ENCODE data around the gene ANXA6.

Gene ANXA6

DNA sequence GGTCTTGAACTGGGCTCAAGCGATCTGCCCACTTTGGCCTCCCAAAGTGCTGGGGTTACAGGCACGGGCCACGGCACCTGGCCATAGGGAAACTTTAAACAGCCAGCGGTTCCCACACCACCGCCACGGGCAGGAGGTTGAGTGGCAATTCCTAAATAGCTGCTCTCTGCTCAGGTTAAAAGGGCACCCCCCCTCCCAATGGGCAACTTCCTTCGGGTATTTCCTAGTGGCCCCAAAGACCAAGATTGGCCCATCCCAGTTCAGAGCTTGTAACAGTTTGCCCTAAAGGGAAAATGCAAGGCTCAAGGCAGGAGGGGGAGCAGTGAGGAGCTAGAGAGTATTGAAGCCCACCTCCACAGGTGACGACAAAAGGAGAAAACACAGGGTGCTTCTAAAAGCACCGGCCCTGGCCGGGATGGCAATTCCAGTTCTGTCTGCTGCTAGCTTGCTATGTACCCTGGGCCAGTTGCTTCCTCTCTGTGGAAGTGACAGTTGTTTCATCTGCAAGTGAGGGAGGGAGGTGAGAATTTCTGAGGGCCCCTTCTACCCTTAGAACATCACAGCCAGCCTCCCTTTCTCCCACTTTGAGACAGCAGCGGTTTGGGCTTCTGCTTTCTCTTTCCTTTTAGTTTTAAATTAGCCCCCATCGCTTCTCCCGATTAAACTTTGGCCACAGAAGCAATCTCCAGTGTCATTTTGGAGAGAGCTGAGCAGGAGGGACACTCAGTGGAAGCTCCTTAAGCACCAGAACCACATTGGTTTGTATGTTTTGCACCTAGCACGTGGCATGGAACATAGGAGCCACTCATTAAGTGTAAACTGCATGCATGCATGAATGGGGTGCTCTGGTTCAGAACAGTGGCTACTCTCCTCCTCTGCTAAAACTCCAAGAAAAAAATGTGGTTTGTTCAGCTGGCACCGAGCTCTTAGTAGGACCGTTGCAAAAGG lies 59.5 kb downstream of the ANXA6 start:
- FAIRE-seq: no peak

DNA sequence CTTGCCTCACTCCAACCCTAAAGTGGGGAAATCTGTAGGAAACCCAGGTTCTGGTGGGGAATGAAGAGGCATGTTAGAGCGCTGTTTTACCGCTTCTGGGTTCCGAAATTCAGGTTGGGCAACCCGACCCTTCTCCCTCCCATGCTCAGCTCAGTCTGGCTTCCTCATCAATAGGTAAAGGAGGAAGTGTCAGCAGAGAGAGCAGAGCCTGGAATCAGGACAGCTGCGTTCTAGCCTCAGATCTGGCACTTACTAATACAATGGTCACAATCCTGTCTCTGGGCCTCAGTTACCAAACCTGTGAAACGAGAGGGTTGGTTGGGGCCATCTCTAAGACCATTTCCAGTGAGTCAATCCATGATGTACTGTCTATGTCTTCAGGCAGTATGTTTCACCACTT lies 60.5 kb downstream of the ANXA6 start:
- no peak for FAIRE-seq

DNA sequence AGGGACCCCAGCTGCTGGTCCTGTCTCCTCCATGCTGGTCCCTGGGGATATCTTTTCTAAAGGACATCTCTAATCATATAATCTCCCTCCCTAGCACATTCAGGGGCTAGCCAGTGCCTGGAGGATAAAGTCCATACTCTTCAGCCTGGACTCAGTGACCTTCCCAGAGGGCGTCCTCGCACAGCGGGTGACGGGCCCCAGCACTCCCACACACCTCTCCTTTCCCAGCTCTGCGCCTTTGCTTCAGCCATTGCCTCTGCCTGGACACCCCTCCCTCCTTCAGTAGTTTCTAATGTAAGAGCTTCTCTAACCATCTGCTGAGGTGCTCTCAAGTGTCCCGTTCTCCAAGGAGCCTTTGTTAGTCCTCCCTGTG lies 61.6 kb downstream of the ANXA6 start:
- FAIRE-seq: no peak

DNA sequence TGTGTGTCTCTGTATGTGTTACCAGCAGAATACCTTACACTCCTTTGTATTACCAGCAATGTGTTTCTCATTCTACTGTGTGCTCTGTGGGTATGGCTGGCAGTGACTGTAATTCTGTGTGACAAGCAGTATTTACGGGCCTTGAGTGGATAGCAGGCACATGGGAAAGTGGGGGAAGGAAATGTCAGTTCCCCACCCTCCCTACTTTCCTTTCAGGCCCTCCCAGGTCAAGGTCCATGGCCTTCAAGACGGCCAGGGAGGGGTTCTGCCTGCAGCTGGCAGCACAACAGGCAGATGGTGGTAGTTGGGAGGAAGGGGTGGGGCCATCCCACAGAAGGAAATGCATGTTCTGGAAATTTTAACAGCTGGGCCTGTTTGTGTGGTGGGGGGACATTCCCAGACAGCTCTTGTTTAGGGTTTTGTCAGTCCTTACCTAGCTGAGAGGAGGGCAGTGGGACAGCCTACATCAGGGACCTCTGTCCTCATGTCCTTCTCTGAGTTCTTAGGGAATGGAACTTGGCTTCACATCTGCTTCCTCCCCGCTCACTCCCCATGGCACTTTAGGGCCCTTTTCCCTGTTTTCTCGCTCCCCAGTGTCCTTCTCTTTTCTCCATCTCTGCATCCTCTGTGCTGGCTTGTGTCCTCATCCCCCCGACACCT lies 62.1 kb downstream of the ANXA6 start:
- FAIRE-seq: no peak

DNA sequence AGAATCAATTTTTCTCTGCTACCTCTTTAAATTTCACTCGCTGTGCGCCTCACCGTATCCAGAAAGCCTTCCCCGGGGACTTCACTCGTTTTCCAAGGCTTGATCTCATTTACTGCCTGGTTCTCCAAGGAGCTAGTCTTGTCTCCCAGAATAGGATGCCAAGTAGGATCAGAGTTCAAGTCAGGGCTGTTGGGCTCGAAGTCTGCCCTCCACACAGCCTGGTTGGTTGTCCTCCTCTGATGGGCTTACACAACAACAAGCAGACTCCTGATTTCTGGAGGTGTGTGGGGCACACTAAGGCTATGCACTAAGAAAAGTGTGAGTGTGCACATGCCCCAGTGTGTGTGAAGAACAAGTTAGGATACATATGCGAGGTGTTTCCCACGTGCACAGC lies 62.7 kb downstream of the ANXA6 start:
- FAIRE-seq: no peak

DNA sequence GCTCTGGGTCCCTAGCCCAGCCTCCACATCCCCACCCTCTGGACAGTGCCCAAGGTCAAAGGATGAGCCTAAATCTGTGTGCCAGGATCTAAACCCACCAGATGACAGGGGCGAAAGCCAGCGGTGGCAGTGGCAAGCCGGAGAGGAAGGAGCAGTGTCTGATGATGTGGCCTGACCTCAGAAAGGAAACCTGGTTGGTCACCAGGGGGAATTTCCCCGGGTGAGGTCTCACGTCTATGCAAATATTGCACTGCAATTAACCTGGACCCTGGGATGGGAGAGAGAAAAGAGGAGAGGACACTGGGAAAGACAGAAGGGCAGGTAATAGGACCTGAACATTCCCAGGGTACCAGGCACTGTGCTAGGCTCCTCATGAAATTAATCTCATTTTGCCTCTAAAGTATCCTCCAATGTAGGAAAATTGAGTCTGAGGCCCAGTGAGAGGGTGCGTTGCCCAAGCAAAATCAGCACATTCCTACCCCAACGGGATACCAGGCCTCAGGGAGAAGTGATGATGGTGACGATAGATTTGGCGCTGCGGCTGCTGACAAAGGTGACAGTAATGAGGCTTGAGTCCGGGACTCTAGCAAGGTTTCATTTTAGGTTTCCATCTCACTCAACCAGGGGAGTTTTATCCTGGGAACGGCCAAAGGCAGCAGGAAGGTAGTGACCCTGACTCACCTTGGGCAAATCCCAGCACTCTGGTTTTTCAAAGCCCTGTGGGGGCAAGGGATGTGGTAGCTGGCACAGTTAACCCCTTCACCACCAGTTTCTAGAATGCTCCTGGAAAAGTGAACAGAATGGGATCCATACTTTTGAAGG lies 63.3 kb downstream of the ANXA6 start:
- no peak for FAIRE-seq

DNA sequence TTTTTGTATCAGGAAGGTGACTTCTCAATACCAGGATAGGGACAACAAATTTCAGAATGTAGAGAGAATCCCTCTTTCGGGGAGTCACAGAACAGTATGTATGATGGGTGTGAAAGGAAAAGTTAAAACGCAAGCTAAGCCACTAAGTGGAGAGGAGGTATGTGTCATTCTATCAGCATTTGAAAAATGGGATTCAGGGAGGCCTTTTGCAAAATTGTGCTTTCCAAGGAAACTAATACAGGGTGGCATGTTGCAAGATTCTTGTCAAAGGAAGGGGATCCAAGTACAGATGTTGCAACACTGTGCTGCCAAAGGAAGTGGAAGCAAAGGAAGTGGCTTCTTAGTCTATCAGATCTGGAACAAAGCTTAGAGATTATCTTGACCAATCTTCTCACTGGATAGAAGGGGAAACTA lies 64.1 kb downstream of the ANXA6 start:
- no peak for FAIRE-seq

DNA sequence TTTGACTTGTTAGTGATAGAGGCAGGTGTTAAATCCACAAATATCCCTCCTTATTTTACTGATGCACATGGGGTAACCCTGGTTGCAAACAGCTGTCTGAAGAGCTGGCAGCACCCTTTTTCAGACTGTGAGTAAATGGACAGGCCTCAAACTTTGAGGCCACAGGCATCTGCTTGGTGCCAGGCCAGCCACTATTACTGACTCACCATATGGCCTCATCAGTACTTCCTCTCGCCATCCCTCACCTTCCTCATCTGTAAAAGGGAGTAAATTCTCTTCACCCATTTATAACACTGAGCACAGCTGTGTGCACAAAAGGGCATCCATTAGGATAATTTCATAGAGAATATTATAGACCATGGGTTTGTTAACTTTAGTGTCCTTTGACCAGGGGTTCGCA lies 64.8 kb downstream of the ANXA6 start:
- FAIRE-seq: no peak

DNA sequence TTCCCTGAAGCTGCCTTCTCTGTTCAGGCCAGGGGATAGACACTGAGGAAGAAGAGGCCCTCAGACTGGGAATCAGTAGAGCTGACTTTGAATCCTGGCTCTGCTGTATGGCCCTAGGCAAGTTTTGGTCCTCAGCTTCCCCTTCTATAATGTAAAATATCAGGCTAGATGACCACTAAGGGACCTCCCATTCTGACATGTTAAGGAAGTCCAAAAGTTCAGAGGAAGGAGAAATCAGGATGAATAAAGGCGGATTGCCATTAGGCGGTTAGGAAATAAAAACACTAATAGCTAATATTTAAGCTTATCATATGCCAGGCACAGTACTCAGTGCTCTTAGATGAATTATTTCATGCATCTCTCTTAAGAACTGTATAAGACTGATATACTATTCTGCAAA lies 67.9 kb downstream of the ANXA6 start:
- no peak for FAIRE-seq

DNA sequence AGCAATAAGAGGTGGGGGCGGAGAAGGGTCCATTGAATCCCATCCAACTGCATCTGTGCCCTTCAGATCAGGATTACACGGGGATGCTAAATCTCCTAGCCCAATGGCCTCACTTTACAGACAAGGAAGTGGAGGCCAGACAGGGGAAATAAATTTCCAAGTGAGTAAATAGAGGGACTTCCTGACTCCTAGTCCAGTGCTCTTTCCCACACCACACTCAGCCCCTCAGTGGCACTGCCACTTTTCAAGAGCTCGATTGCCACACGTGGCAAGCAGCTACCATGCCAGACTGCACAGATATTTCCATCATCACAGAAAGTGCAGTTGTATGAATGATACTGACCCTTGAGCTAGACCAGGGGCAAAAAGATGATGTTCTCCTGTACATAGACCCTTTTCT lies 68.6 kb downstream of the ANXA6 start:
- no peak for FAIRE-seq

DNA sequence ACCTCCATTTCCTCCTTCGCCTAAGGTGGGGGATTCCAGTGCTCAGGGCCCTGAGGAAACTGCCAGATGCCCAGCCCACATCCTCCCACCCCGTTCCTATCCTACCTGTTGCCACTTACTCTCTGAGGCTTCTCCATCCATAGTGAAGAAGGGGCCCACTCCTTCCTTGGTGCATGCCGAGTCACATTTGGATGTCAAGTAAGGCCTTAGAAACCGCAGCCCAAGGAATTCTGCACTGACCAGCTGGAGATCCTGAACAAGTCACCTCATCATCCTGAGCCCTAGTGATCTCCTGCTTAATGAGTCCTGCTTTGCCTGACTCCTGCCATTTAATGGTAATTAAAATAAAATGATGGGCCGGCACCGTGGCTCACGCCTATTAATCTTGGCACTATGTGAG lies 70.1 kb downstream of the ANXA6 start:
- FAIRE-seq: no peak

DNA sequence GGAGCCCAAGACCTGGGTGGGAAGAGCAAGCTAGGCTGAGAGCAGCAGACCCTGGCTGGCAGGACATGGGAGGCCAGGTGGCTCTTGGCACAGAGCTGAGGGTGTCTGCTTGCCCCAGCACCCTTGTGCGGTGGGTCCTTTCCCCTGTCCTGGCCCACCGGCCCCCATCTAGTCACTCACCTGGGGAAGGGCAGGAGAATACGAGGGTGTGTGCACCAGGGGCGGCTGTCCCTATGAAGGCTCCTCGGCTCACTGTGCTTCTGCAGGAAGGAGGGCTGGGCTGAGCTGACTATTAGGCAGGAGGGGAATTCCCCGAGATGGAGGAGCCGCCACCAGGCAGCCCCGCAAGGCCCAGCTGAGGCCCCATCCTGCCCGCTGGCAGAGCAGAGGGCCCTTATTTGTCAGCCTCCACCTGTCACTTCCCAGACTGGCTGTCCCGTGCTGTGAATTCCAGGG lies 70.6 kb downstream of the ANXA6 start:
- no peak for FAIRE-seq

DNA sequence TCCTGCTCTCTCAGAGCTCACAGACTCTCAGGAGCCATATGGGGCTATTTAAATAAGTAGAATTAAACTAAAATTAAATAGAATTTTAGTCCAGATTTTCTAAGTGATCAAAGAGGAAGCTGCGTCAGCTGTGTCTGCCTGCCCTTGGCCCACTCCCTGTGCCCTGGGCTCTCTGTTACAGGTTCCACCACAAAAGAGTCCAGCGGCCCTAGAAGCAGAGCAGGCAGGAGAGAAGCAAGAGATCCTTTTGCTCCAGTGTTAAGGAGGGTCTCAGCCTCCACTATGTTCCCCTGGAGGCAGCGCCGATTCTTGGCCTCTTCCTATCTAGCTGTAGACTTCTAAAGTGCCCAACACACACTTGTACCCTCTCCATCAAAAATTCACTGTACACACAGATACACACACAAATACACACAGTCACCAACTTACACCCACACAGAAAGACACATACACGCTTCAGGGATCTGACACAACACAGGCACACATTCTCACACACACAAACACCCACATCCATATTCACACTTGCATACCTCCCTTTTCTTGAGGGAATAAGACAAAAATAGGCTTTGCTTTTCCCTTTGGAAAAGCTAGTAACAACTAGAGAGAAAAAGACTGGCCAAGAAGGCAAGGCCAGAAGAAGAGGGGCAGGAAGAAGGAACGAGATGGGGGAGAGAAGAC lies 71.2 kb downstream of the ANXA6 start:
- FAIRE-seq: no peak

DNA sequence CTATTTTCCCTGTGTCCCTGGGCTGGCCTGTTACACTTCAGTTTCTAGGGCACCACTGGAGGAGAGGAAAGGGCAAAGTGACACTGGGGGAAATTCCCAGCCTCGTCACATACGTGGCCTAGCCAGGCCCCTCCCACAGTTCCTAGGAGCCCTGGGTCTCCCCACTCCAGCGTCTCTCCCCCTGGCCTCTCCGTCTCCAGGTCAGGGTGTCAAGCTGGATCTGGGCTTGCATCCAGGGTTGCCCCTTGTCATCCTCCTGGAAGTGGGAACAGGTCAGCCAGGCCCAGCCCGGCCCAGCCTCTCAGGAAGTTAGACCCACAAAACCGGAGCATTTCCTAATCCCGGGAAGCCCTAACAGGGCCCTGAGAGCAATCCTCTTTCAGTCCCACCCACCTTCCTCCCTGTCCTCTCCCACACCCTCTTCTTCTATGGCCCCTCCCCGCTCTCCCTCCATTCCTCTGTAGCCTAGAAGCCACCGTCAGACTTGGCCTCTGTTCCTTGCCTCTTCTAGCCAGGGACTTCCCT lies 72.0 kb downstream of the ANXA6 start:
- FAIRE-seq: no peak

DNA sequence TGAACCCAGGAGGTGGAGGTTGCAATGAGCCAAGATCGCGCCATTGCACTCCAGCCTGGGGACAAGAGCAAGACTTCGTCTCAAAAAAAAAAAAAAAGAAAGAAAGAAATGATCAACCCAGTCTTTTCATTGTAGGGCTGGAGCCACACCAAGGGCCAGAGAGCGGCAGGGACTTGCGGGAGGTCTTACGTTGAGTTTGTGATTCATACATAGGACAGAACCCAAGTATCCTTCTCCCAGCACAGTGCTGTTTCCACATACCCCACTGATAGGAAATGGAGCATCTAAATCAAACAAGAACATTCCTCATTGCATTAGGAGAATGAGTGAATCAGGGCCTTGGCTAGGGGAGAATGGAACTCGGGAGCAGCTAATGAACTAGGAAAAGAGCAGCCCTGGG lies 73.2 kb downstream of the ANXA6 start:
- FAIRE-seq: no peak

DNA sequence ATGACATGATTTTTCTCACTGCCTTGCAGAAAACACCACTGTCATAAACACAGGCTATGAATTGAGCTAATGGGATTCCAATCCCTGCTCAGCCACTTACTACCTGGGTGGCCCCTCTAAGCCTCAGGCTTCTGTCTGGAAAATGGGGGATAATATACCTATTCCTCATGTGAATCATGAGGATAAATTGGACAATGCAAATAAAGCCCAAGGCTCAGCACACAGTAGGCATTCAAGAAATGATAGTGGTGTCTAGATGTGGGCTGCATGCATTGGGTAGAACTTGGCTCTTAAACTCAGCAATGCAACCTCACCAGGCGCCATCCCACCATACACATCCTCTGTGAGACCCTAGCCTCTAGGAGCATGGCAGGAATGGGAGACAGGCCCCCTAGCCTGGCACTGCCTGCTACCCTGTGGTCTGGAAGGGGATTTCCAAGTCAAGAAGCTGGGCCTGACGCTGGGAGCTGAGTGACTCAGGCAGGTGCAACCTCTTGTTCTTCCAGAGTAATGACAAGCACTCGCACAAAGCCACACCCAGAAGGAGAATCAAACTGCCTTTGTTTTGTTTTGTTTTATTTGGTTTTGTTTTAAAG lies 74.4 kb downstream of the ANXA6 start:
- no peak for FAIRE-seq

DNA sequence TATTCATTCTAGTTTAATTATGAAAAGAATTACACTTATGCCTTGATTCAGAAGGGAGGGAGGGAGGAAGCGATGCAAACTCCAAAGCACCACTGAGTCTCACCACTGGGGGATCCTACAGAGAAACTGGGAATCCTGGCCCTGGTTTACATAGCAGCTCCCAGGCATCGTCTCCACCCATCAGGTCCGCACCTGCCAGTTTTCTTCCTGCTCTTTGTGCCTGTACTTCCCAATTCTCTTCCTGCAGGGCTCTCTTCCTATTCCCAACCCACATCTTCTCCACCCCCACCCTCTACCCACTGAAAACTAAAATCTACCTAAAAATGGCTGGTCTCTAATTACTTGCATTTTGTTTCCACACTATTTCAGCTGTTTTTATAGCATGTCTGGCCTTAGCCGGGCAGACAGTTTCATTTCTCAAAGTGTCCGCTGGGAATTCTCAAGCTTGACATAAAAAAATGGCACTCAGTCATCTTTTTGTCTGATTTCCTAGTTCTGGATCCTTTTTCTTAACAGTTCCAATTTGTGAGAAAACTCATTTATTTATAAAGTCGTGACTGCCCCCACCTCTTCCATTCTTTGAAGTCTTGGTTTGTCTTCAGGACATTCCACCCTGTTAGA lies 75.2 kb downstream of the ANXA6 start:
- FAIRE-seq: no peak

DNA sequence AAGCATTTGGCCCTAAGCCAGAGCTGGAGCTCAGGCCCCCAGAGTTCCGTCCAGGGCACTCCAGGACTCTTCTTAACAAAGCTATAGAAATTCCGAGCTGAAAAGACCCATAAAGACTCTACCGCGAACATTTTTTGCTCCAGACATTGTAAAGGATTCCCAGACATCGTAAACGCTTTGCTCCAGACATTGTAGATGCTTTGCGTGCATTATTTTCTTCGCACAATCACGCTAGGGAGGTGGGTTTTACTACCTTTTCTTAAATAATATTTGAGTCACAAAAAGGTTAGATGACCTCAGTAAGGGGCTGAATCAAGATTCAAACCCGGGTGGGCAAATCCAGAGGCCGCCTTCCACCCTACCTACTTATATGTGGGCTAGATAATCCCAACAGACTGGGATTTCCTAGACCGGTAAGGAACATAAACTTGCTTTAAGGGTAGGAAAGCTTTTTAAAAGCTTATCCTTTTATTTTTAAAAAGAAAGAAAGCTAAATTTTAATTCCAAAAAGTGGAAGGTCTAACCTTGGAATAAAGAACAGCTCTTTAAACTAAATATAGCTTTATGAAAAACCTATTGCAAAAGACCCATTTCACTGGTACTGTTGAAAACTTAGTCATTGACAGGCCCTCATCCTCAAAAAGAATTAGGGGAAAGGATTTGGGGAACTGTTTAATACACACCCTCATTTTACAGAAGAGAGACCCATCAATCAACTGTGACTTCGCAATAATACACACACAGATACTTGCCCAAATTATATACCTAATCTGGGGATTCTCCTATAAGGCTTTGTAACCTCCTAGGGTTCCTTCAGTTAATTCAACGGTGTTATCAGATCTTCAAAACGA lies 75.9 kb downstream of the ANXA6 start:
- FAIRE-seq: no peak

DNA sequence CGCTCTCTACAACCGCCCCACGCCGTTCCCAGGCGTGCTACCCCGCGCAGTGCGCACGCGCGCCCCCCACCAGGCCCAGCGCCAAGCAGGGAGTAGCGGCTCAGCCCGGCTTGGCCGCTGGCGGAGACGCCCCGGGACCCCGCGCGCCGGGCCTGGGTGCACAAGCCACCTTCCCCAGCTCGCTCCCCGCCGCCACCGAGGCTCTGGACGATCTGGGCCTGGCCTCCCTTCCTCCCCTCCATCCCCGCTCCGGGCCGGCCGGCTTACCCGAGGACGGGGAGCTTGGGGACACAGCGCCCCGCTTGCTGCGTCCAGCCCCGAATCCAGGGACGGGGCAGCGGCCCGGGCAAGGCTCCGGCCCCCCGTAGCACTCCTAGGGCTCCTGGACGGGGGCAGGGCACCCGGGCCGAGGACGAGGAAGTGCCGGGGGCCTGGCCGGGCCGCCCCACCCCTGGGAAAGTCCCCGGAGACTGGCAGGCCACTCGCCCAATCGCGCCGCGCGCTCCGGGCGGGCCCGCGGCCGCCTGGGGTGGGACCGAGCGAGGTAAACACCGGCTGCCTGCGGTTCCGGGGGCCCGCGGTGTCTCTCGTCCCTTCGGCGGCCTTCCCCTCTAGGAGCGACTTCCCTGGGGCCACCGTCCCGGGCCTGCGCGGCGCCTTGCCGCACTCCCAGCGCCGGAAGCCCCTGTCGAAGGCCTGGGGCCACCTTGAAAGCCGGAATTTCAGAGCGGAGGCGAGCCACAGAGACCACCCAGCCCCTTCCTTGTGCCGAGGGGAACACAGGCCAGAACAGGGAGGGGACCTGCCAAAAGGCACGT lies 76.8 kb downstream of the ANXA6 start, which contains the start of gene TNIP1:
TSS of gene TNIP1 (minus strand) at position 422 of the 818 bp plus-strand sequence. CDS start 15,939 bp downstream, outside the sequence.
- no peak for FAIRE-seq
